HepG2 (cell line): Measurements from ENCODE around the gene TMIGD2. TPM values are rescaled to one million over a fixed set of nuclear protein-coding genes. Genes with fewer than 3 reads are reported as not detected.

Source experiments
- AGO1 ChIP-seq: fragments of 200-400 bp; formaldehyde crosslinking; IDR thresholded peaks from 2 replicates; pipeline ENCODE4 v1.6.1; 2017; ENCODE audit warnings: mild to moderate bottlenecking, low read depth, low read length, moderate library complexity; ENCODE audit not compliant: poor library complexity, severe bottlenecking
- CERS6 ChIP-seq: sonication (generic); formaldehyde crosslinking; IDR thresholded peaks from 2 replicates; pipeline ENCODE4 v1.5.0; 2020; ENCODE audit warnings: missing genetic modification reagents
- E2F1 ChIP-seq: sonication (generic); formaldehyde crosslinking; IDR thresholded peaks from 2 replicates; pipeline ENCODE4 v1.5.0; 2020; ENCODE audit warnings: missing genetic modification reagents
- ELF4 ChIP-seq: sonication (generic); formaldehyde crosslinking; IDR thresholded peaks from 2 replicates; pipeline ENCODE4 v1.5.0; 2020; ENCODE audit warnings: missing genetic modification reagents, mild to moderate bottlenecking, moderate library complexity, borderline replicate concordance
- EP300 ChIP-seq, 3 experiments: sonication (generic) in 1 of 3; formaldehyde crosslinking in 1 of 3; IDR thresholded peaks; 2 replicates each; pipeline versions ENCODE4 v1.5.1 to v1.6.1; 2011 to 2020; ENCODE audit warnings: low read depth in 2 of 3, low read length in 2 of 3, borderline replicate concordance in 1 of 3, improper control_type of control experiment in 1 of 3, mild to moderate bottlenecking in 1 of 3, missing genetic modification reagents in 1 of 3, moderate library complexity in 1 of 3
- ETV6 ChIP-seq: sonication (generic); formaldehyde crosslinking; conservative IDR thresholded peaks from 2 replicates; pipeline ENCODE4 v1.4.0; 2020; ENCODE audit warnings: missing genetic modification reagents
- FOXA3 ChIP-seq: IDR thresholded peaks from 2 replicates; pipeline ENCODE4 v1.6.1; 2016; ENCODE audit warnings: missing genetic modification reagents, missing compliant biosample characterization
- HMG20B ChIP-seq: conservative IDR thresholded peaks from 2 replicates; pipeline ENCODE4 v1.6.1; 2016; ENCODE audit warnings: missing genetic modification reagents, missing compliant biosample characterization
- HOMEZ ChIP-seq: IDR thresholded peaks from 2 replicates; pipeline ENCODE4 v1.6.1; 2016; ENCODE audit warnings: low read depth
- NRL ChIP-seq: sonication (generic); formaldehyde crosslinking; IDR thresholded peaks from 2 replicates; pipeline ENCODE4 v1.5.0; 2020; ENCODE audit warnings: missing genetic modification reagents, mild to moderate bottlenecking, moderate library complexity, borderline replicate concordance
- SAP130 ChIP-seq: IDR thresholded peaks from 2 replicates; pipeline ENCODE4 v1.6.1; 2016; ENCODE audit warnings: low read depth
- SMC3 ChIP-seq: IDR thresholded peaks from 2 replicates; pipeline ENCODE4 v1.6.1; 2011; ENCODE audit warnings: low read length, improper control_type of control experiment
- SMYD3 ChIP-seq: sonication (generic); formaldehyde crosslinking; IDR thresholded peaks from 2 replicates; pipeline ENCODE4 v1.8.1; 2023; ENCODE audit warnings: mild to moderate bottlenecking, missing genetic modification reagents
- THAP7 ChIP-seq: sonication (generic); formaldehyde crosslinking; IDR thresholded peaks from 2 replicates; pipeline ENCODE4 v1.8.1; 2023; ENCODE audit warnings: mild to moderate bottlenecking, missing genetic modification reagents
- ZBTB26 ChIP-seq: IDR thresholded peaks from 2 replicates; pipeline ENCODE4 v1.6.1; 2016; ENCODE audit warnings: missing compliant biosample characterization, missing genetic modification reagents, borderline replicate concordance
- ZFP36 ChIP-seq: fragments of 150-350 bp; IDR thresholded peaks from 2 replicates; pipeline ENCODE4 v1.6.1; 2018; ENCODE audit warnings: borderline replicate concordance, low read length, low read depth; ENCODE audit not compliant: partially characterized antibody
- ZFX ChIP-seq: sonication (generic); formaldehyde crosslinking; IDR thresholded peaks from 2 replicates; pipeline ENCODE4 v1.4.0; 2020; ENCODE audit warnings: mild to moderate bottlenecking, low read depth, missing genetic modification reagents, moderate library complexity
- ZGPAT ChIP-seq: IDR thresholded peaks from 2 replicates; pipeline ENCODE4 v1.6.1; 2016; ENCODE audit warnings: mild to moderate bottlenecking
- ZNF253 ChIP-seq: sonication (generic); formaldehyde crosslinking; IDR thresholded peaks from 2 replicates; pipeline ENCODE4 v1.8.0; 2022; ENCODE audit warnings: mild to moderate bottlenecking, missing genetic modification reagents, borderline replicate concordance
- ZNF572 ChIP-seq: sonication (generic); formaldehyde crosslinking; IDR thresholded peaks from 2 replicates; pipeline ENCODE4 v1.5.1; 2020; ENCODE audit warnings: mild to moderate bottlenecking, missing genetic modification reagents
- ZNF672 ChIP-seq: sonication (generic); formaldehyde crosslinking; IDR thresholded peaks from 2 replicates; pipeline ENCODE4 v1.8.1; 2022; ENCODE audit warnings: missing genetic modification reagents
- ZNF713 ChIP-seq: sonication (generic); formaldehyde crosslinking; IDR thresholded peaks from 2 replicates; pipeline ENCODE4 v1.4.0; 2020; ENCODE audit warnings: mild to moderate bottlenecking, missing genetic modification reagents
- polyA plus RNA-seq, 8 experiments: library from polyadenylated mRNA; depleted of rRNA in 3 of 8; stranded (reverse) in 7 of 8; unstranded in 1 of 8; fragments of >200 nt; fragmentation: Illumina TruSeq in 4 of 8; extraction: Trizol in 4 of 8; gene quantifications; 2 replicates each; pipeline versions ENCODE4 v1.2.1 to v1.2.3, GENCODE V29; 2011 to 2016; ENCODE audit warnings: low read depth in 4 of 8, missing spikeins in 1 of 8, mixed read lengths in 1 of 8; ENCODE audit not compliant: insufficient read depth in 1 of 8
- total RNA-seq, 5 experiments: library from RNA; depleted of rRNA; stranded (reverse); fragments of >200 nt; fragmentation: Illumina TruSeq; extraction: Trizol; gene quantifications; 2 replicates each; pipeline ENCODE4 v1.2.3, GENCODE V29; 2016; ENCODE audit warnings: low read depth in 1 of 5

The TMIGD2 gene
- total and polyA plus RNA-seq, 2 of the 13 experiments (the other 11 are each of a cell fraction or from before 2014, with no cell fraction given): 0.11 to 1.0 TPM

GRCh38 chr19:4267101-4267900 is 34.9 kb downstream of the TMIGD2 start (continued):
- TF ChIP-seq AGO1 (no peak), ZNF713 (CRISPR knock-in tag) (no peak), FOXA3 (CRISPR knock-in tag) (no peak), SAP130 (CRISPR knock-in tag) (0 out of 2 replicates have a peak, but pooled peaks have one; percentile 9), SMYD3 (CRISPR knock-in tag) (no peak), ZNF572 (CRISPR knock-in tag) (peak; percentile 58; the same call in 1 of the 2 replicates), ZFP36 (peak; percentile 48), ZNF253 (CRISPR knock-in tag) (no peak), ZFX (CRISPR knock-in tag) (peak; percentile 34), ZNF672 (CRISPR knock-in tag) (no peak), NRL (CRISPR knock-in tag) (peak; percentile 19; the same call in 1 of the 2 replicates), EP300 (IDR thresholded peaks at IDR 0.05; ENCODE audit: low read depth in 2 of 2, low read length in 2 of 2) (no peak), EP300 (CRISPR knock-in tag; IDR thresholded peaks at IDR 0.05; ENCODE audit: borderline replicate concordance) (no peak), E2F1 (CRISPR knock-in tag) (no peak), HOMEZ (no peak), THAP7 (CRISPR knock-in tag) (no peak), SMC3 (peak; percentile 89), ZBTB26 (CRISPR knock-in tag) (0 out of 2 replicates have a peak, but pooled peaks have one; percentile 20), ZGPAT (CRISPR knock-in tag) (no peak), CERS6 (CRISPR knock-in tag) (no peak), ETV6 (CRISPR knock-in tag) (no peak), ELF4 (no peak), HMG20B (no peak)
